HS-5 (cell line): ENCODE data around the gene D2HGDH.
"Not testable (repeated sequence)": the region's sequence is repeated elsewhere in the genome, so short reads cannot be mapped to it uniquely, and the experiment has no call there.

Experiments
- DNase-seq: peaks from one replicate; pipeline ENCODE4 v3.0.0-alpha.2; 2012; ENCODE audit warnings: low read depth

The D2HGDH gene

GRCh38 chr2:241808721-241809382, 74.4 kb downstream of the D2HGDH start, which contains the start of gene NEU4:
TSS of gene NEU4 (plus strand) at chr2:241809193. CDS start at chr2:241814485, 5,292 bp downstream.
- DNase-seq, result no peak

DNA sequence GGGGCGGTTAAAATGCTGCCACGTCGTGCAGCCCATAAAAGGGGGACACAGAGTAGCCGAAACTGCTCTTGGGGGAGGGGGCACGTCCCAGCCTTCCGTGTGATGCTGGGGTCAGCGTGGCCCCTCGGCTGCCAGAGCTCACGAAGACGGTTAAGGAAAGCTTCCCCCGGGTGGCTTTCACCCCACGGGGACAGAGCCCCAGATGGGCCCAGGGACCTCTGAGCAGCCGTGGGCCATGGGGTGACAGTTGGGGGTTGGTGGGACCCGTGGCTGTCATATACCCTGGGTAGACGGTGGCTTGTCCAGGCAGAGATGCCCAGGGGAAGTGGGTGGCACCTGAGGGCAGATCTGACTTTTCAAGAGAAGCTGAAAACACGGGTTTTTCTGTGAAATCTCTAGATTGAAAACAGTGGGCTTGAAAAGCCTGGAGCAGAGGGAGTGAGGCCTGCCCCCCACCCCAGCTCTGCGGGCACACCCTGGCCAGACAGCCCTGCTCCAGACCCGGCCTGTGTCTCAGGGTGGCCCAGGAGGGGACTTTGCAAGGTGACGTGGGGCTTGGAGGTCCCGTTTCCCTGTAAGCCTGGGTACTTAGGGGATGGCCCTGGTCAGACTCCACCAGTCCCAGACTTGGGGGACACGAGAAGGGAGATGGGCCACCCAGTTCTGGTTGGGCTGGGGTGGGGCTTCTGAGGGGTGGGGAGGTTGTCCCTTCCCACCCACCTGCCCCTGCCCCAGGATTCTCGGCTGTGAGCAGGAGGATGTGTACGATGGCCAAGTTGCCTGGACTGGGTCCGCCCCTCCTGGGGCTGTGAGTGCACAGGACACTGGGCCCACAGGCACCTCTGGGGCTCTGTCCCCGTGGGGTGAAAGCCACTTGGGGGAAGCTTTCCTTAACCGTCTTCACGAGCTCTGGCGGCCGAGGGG, 75.2 kb downstream of the D2HGDH start:
- DNase-seq, result no peak

GRCh38 chr2:241810307-241811200, 76.1 kb downstream of the D2HGDH start:
- DNase-seq, result no peak

DNA sequence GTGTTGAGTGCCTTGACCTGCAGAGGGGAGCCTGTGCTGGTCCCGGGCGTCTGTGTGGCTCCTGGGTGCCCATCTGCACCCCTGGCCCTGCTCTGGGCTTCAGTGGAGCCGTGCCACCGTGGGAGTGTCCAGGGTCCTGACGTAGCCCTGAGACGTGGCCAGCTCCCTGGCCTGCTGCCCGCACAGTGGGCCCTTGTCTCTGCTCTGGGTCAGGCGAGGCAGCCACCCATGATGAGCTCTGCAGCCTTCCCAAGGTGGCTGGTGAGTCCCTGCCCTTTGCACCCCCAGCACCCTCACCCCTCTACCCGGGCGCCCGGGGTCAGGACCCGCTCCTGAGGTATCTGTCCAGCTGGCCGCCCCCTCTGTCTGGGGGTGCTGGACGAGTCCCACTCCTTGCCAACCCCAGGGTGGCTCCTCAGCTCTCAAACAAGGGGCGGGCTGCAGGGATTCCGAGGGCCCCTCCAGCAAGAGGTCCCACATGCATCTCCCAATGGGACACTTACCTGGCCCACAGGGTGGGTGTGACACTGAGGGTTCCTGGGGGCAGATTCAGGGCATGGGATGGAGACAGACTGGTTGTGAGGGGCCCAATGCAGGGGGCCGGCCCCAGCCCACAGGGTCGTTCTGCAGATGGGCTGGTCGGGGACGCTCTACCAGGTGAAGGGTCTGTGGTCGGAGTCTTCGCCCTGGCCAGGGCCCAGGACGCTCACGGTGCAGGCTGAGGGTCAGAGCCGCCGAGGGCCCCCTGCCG, 76.9 kb downstream of the D2HGDH start:
- DNase-seq, result no peak

- DNase-seq, result no peak
Measured at GRCh38 chr2:241811952-241812729, 77.7 kb downstream of the D2HGDH start.

DNA sequence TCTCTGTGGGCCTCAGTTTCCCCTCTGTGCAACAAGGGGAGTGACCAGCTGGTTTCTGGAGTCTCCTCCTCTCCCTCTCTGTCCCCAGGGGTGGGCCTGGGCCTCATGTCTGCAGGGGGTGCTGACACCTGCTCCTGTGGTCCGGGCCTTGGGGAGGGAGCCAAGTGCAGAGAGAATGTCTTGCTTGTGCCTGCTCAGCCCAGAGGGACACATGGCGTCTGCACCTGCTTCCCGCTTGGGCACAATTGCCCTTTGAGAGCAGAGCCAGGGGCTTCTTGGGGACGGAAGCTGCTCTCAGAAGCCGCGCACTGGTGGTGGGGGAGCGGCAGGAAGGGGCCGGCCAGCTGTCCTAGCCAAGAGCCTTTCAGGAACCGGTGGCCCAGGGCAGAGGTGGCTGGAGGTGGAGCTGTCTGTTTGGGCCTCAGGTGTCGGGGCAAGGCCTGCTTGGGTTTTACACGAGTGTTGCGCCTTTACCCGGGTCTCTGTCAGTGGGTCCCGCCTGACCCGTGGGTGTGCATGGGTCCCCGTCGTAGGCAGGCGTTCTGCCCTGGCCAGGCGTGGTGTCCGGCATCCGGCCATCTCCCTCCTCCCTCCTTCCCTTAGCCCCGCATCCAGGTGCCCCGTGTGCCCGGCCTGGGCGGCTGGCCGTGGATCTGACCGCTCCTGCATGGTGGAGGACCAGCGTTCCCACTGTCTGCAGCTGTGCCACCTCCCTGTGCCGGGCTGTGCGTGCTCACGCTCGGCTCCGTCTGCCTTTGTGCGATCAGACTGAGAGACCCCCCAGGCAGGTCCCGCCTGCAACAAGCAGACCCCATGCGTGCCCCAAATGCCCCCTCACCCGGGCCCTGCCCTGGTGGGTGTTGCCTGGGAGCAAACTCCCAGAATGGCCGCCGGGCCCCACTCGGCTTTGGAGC, 78.6 kb downstream of the D2HGDH start:
- DNase-seq, result no peak

- DNase-seq, result no peak
Measured at GRCh38 chr2:241813644-241814392, 79.4 kb downstream of the D2HGDH start.

DNA sequence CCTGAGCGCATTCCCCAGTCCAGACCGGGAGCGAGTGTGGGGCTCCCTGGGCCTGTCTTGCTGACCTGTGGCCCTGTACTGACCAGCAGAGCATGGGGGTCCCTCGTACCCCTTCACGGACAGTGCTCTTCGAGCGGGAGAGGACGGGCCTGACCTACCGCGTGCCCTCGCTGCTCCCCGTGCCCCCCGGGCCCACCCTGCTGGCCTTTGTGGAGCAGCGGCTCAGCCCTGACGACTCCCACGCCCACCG, 79.9 kb downstream of the D2HGDH start:
- DNase-seq, result no peak

DNA sequence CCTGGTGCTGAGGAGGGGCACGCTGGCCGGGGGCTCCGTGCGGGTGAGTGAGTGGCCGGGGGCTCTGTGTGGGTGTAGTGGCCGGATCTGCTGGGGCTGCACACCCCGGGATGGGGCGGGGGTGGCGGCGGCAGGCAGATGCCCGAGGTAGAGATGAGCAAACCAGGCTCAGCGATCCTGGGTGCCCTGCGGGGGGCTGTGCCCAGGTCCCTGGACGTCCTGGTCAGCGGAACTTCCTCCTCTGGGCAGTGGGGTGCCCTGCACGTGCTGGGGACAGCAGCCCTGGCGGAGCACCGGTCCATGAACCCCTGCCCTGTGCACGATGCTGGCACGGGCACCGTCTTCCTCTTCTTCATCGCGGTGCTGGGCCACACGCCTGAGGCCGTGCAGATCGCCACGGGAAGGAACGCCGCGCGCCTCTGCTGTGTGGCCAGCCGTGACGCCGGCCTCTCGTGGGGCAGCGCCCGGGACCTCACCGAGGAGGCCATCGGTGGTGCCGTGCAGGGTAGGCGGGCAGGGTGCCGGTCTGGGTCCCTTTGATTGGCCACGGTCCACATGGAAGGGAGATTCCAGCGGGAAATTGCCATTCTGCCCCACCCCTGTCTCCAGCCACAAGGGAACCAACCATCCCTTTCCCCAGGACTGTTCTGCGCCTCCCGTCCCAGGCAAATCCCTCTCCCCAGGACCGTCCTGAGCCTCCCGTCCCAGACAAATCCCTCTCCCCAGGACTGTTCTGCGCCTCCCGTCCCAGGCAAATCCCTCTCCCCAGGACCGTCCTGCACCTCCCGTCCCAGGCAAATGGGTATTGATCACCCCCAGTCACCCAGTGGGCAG, 80.4 kb downstream of the D2HGDH start:
- no peak for DNase-seq

- DNase-seq, result no peak
Measured at GRCh38 chr2:241815477-241816430, 81.3 kb downstream of the D2HGDH start.

- no peak for DNase-seq
Measured at GRCh38 chr2:241816431-241817121, 82.1 kb downstream of the D2HGDH start.

DNA sequence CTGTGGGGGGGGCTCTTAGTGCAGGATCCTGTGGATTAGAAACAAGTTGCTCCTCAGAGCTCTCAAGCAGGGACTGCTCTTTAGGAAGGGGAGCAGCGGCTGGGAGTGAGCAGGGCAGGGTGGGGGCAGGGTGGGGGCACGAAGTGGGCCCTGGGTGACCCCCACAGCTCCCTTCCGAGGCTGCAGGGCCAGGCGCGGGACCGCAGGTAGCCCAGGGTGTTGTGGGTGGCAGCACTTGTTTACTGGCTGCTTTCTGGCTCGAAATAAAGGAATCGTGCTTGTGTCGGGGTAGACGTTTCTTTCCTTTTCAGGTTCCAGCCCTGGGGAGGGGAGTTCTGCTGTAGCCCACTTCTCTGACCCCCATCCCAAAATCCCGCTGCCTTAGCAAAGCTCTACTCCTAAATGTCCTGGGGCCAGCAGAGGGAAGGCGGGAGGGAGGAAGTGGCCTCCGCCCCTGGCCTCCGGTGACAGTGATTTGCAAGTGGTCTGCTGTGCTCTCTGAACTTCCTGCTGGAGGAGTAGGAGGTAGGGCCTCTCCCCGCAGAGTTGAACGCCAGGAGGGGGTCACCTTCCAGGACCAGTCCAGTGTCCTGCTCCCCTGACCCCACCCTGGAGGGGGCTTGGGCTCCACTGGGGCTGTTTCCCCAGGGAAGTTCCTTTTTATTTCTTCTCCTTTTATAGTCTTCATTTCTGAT, 82.8 kb downstream of the D2HGDH start:
- no peak for DNase-seq

DNA sequence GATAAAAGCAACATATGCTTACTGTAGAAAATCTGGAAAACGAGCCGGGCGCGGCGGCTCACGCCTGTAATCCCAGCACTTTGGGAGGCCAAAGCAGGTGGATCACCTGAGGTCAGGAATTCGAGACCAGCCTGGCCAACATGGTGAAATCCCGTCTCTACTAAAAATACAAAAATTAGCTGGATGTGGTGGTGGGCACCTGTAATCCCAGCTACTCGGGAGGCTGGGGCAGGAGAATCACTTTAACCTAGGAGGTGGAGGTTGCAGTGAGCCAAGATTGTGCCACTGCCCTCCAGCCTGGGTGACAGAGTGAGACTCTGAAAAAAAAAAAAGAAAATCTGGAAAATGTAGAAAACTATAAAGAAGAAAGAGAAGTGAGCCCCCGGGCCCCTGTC, 83.4 kb downstream of the D2HGDH start:
- not testable (repeated sequence) for DNase-seq
